Activated naive CD4-positive, alpha-beta T cell treated with anti-CD3 and anti-CD28 coated beads, Interleukin-2, amount 50 U/mL, for 72 hours (primary cell): ENCODE results near the gene RRAS2. TPM values are rescaled to one million over a fixed set of nuclear protein-coding genes. Genes with fewer than 3 reads are reported as not detected.
A peak's percentile ranks its signal among the peaks of the same experiment; 100 is the strongest.
"Not testable (repeated sequence)": the region's sequence is repeated elsewhere in the genome, so short reads cannot be mapped to it uniquely, and the experiment has no call there.

Source experiments
- ATAC-seq, 2 donors: fragments of 150-1000 bp; cut with Tn5 transposase; 2 replicates each; pipeline ENCODE4 v1.10.0; 2021; ENCODE audit warnings: mild to moderate bottlenecking in 2 of 2, moderate library complexity in 2 of 2
- DNase-seq, 2 donors: peaks; one replicate each; pipeline ENCODE4 v3.0.0; 2021 to 2022; ENCODE audit warnings: low spot score in 2 of 2
- H3K27ac Mint-ChIP-seq, 2 donors: one replicate each; pipeline ENCODE4 v1.8.0; 2022; ENCODE audit warnings: mild to moderate bottlenecking in 2 of 2, mixed read lengths in 2 of 2
- H3K36me3 Mint-ChIP-seq, 2 donors: one replicate each; pipeline ENCODE4 v1.8.0; 2022; ENCODE audit warnings: mixed read lengths in 2 of 2
- H3K9me3 Mint-ChIP-seq, 2 donors: one replicate each; pipeline ENCODE4 v1.8.0; 2022; ENCODE audit warnings: mixed read lengths in 2 of 2
- total RNA-seq, 2 donors: library from RNA; stranded (reverse); gene quantifications; one replicate each; pipeline ENCODE4 v1.2.3, GENCODE V29; 2022

RRAS2 gene
- total RNA-seq, 2 donors from 2014 or later, result 32.7 to 56.6 TPM

DNA sequence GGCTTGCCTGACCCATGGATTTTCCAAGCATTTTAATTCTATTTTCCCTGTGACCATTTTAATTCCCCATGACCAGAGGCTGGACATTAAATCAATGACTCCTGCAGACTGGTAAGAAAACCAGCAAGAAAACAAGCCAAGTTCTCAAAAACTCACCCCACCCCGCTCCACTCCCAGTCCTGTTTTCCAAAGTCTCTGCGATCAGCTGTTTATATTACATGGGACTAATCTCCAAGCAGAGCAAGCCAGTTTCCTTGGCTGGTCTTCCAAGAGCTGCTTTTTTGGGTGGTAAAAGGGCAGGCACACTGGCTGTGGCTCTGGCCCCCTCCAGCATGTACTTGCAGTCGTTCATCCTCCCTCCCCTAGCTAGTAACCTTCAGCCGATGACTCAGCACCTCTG lies 97.9 kb downstream of the RRAS2 start:
- ATAC-seq, result no peak

GRCh38 chr11:14259878-14260277 lies 99.1 kb downstream of the RRAS2 start:
- Mint-ChIP-seq H3K27ac (no peak overlapping the region), H3K36me3 (peaks cover 5 to 6% of the 10 kb centered on the region in 2 donors), H3K9me3 (peaks cover 0 to 4% of the 10 kb centered on the region in 2 donors)
- peak in 1 of 2 donors; percentile 7 for ATAC-seq
- no peak for DNase-seq

More for the DNA sequence above, 97.9 kb downstream of the RRAS2 start:
- Mint-ChIP-seq H3K36me3 (peaks cover 10 to 13% of the 10 kb centered on the region in 2 donors), H3K9me3 (peaks cover 0 to 4% of the 10 kb centered on the region in 2 donors), H3K27ac (no peak overlapping the region)
- no peak for DNase-seq

DNA sequence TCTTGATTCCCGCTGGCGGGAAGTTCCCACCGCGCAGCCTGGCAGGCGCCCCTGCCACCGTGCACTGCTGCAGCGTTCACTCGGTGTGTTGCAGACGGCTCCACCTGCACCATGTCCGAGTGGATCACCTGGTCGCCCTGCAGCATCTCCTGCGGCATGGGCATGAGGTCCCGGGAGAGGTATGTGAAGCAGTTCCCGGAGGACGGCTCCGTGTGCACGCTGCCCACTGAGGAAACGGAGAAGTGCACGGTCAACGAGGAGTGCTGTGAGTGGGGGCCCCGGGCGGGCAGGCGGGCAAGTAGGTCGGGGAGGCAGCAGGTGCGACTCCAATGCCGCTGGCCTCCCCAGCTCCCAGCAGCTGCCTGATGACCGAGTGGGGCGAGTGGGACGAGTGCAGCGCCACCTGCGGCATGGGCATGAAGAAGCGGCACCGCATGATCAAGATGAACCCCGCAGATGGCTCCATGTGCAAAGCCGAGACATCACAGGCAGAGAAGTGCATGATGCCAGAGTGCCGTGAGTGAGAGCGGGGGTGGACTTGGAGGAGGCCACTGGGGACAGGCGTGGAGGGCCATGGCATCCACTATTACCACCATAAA lies 99.7 kb downstream of the RRAS2 start:
- no peak for DNase-seq
- Mint-ChIP-seq H3K9me3 (no peaks in the 10 kb centered on the region), H3K36me3 (peaks cover 0 to 5% of the 10 kb centered on the region in 2 donors), H3K27ac (no peak overlapping the region)
- ATAC-seq, result peak in 1 of 2 donors; percentile 3

- Mint-ChIP-seq H3K27ac (no peak overlapping the region), H3K36me3 (peaks cover 0 to 5% of the 10 kb centered on the region in 2 donors), H3K9me3 (no peaks in the 10 kb centered on the region)
- DNase-seq (no peak), ATAC-seq (peak in 1 of 2 donors; percentile 26)
Measured at GRCh38 chr11:14258221-14258935, 100.6 kb downstream of the RRAS2 start.

DNA sequence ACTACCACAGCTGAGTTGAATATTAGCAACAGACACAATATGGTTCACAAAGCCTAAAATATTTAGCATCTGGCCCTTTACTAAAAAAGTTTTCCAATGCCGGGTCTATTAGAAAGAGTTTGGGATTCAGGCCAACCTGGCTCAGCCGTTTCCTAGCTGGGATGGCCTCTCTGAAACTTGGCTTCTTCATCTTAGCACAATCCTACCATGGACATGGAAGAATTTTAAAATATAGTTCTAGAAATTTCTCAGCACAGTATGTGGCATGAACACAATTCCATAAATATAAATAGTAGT lies 103.8 kb downstream of the RRAS2 start:
- Mint-ChIP-seq H3K9me3 (no peaks in the 10 kb centered on the region), H3K36me3 (no peaks in the 10 kb centered on the region), H3K27ac (no peak overlapping the region)
- ATAC-seq, result no peak
- no peak for DNase-seq

DNA sequence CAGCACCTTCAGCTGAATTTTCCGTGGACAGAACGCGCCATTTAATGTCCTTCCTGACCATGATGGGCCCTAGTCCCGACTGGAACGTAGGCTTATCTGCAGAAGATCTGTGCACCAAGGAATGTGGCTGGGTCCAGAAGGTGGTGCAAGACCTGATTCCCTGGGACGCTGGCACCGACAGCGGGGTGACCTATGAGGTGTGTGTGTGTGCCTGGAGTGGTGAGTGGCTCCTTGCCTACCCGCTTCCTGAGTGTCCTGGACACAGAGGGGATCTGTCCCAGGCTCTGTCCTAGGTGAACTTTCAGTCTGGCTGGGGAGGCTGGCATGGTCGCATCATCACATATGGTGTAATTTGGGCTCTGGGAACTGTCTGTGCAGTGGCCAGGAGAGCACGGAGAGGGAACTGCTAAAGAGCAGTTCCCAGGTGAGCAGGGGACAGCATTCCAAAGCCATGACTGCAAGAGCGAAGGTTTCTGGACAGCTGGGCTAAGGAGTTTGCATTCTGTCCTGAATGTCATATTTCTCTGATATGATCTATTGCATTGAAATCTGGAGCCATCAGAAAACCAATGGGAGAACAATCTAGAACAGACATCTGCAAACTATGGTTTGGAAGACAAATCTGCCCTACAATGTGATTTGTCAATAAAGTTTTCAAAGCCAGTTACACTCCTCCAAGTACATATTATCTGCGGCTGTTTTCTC lies 104.3 kb downstream of the RRAS2 start:
- no peak for ATAC-seq
- no peak for DNase-seq
- H3K36me3 Mint-ChIP-seq, result no peaks in the 10 kb centered on the region
- no peaks in the 10 kb centered on the region for H3K9me3 Mint-ChIP-seq
- no peak overlapping the region for H3K27ac Mint-ChIP-seq

- DNase-seq, result no peak
- Mint-ChIP-seq H3K36me3 (no peaks in the 10 kb centered on the region), H3K27ac (no peak overlapping the region), H3K9me3 (no peaks in the 10 kb centered on the region)
- ATAC-seq, result no peak
Measured at GRCh38 chr11:14253840-14254239, 105.1 kb downstream of the RRAS2 start.

DNA sequence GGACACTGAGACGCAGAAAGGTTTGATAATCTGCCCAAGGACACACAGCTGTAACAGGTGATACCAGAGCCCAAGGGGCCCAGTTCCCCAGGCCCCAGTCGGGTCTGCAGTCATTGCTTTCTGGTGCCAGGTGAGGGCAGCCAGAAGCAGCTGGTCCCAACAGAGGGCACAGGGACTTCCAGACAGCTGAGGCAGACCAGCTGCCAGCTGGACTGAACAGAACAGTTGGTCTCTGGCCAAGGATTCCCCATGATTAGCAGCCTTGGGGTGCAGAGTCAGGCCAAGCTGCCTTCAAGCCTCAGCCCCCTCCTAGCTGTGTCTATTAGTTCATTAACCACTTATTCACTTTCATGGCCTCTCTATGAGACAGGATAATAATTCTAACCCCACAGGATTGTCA lies 105.6 kb downstream of the RRAS2 start:
- ATAC-seq, result no peak
- no peaks in the 10 kb centered on the region for H3K9me3 Mint-ChIP-seq

GRCh38 chr11:14252501-14252900 lies 106.5 kb downstream of the RRAS2 start:
- not testable (repeated sequence) for DNase-seq, ATAC-seq, H3K27ac Mint-ChIP-seq, H3K9me3 Mint-ChIP-seq, H3K36me3 Mint-ChIP-seq

More for the DNA sequence above, 105.6 kb downstream of the RRAS2 start:
- no peak for DNase-seq
- Mint-ChIP-seq H3K36me3 (no peaks in the 10 kb centered on the region), H3K27ac (no peak overlapping the region)

DNA sequence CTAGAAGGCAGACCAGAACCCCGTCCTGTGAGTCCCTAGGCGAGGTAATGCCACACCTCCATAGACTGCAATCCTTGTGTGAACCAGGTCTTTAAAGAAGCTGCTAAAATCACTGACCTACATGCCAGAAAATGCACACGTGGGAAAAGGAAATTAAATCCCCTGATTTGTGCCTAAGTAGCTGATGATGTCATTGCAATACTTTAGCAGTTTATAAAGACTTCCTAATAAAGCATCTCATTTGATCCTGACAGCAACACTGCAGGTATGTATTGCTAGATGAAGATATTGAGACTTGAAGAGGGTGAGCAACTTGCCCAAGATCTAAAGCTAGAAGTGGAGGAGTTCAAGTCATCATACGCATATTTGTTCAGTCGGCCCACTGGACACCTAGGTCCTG lies 107.2 kb downstream of the RRAS2 start:
- no peaks in the 10 kb centered on the region for H3K36me3 Mint-ChIP-seq
- ATAC-seq (no peak), DNase-seq (no peak)
- H3K27ac Mint-ChIP-seq, result no peak overlapping the region
- no peaks in the 10 kb centered on the region for H3K9me3 Mint-ChIP-seq

DNA sequence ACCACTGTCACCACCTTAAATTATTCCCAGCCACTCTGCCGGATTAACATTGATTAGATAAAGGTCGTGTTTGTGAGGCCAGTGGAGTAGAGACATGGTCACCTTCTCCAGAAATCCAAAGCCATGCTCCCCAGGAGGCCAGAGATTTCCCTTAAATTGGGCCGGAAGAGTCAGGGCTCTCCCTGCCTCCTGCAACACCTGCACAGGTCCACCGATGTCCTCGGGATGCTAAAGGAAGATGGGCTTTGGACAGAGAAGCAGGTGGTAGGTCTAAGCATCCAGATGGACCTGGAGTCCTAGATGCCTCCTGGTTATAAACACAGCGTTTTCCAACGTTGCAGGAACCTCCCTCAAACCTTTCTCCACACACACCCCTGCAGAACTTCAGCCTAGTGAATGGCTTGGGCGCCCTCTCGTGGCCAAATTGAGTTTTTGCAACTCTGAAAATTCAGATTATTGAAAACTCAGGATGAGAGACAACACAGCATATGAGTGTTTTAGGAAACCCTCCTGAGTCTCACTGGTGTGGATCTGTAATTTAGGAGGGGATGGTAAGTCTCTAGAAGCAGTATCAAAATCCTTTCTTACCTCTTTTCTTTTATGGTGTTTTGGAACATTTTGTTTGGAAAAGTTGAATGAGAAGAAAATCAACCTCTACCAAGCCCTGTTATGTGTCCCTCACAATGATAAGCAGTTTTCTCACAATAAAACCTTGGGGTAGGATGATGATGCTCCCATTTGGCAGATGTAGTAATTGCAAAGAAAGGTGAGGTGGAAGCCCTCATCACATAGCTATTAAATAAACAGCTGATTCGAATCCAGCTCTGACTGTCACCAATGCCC lies 109.6 kb downstream of the RRAS2 start:
- H3K36me3 Mint-ChIP-seq, result no peaks in the 10 kb centered on the region
- ATAC-seq (peak; percentile 51 to 57), DNase-seq (peak in 1 of 2 donors; percentile 69)
- H3K9me3 Mint-ChIP-seq, result no peaks in the 10 kb centered on the region
- no peak overlapping the region for H3K27ac Mint-ChIP-seq

GRCh38 chr11:14248580-14248981 lies 110.4 kb downstream of the RRAS2 start:
- H3K9me3 Mint-ChIP-seq, result no peaks in the 10 kb centered on the region
- no peak overlapping the region for H3K27ac Mint-ChIP-seq
- H3K36me3 Mint-ChIP-seq, result no peaks in the 10 kb centered on the region
- DNase-seq (no peak), ATAC-seq (no peak)

- H3K9me3 Mint-ChIP-seq, result no peaks in the 10 kb centered on the region
Measured at GRCh38 chr11:14245444-14245843, 113.5 kb downstream of the RRAS2 start.

DNA sequence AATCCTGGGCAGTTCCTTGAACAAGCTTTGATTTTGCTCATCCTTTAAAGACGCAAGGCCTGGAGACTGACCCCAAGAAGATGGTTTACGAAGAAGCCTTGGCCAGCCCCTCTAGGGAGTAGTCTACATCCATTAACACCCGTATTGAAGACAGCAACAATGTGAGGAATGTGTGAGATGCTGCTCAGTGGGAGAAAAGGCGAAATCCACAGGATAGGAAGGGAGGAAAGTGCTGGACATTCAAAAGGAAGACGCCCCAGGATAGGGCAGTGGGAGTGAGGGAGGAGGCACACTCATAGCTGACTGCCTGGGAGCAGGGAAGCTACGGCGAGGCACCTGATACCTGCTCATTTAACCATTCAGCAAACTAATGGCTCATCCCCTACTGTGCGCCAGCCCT lies 114.1 kb downstream of the RRAS2 start:
- Mint-ChIP-seq H3K27ac (no peak overlapping the region), H3K36me3 (no peaks in the 10 kb centered on the region), H3K9me3 (no peaks in the 10 kb centered on the region)
- DNase-seq (no peak), ATAC-seq (no peak)

More at GRCh38 chr11:14245444-14245843, 113.5 kb downstream of the RRAS2 start:
- Mint-ChIP-seq H3K36me3 (no peaks in the 10 kb centered on the region), H3K27ac (no peak overlapping the region)
- DNase-seq, result no peak
- ATAC-seq, result no peak

DNA sequence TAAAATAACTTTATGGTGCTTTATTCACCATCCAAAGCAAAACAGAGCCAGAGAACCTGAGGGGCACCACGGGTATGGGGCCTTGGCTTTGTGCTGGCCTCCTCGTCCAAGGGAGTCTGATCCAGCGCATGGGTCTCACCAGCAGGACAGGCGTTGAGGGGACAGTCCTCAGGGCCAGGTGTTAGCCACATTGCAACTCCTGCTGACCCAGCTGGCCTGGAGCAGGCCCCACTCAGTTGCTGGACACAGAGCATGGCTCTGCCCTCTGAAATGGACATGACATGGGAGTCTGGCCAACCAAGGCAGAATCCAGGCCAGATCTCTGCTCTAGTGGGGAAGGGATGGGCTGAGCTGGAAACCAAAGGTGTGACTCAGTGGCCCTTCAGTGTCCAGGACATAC lies 116.2 kb downstream of the RRAS2 start:
- H3K27ac Mint-ChIP-seq, result no peak overlapping the region
- no peaks in the 10 kb centered on the region for H3K36me3 Mint-ChIP-seq
- DNase-seq (no peak), ATAC-seq (no peak)
- no peaks in the 10 kb centered on the region for H3K9me3 Mint-ChIP-seq

- H3K9me3 Mint-ChIP-seq, result no peaks in the 10 kb centered on the region
- H3K27ac Mint-ChIP-seq, result no peak overlapping the region
- ATAC-seq, result no peak
- DNase-seq, result no peak
- H3K36me3 Mint-ChIP-seq, result no peaks in the 10 kb centered on the region
Measured at GRCh38 chr11:14242187-14242586, 116.8 kb downstream of the RRAS2 start.

DNA sequence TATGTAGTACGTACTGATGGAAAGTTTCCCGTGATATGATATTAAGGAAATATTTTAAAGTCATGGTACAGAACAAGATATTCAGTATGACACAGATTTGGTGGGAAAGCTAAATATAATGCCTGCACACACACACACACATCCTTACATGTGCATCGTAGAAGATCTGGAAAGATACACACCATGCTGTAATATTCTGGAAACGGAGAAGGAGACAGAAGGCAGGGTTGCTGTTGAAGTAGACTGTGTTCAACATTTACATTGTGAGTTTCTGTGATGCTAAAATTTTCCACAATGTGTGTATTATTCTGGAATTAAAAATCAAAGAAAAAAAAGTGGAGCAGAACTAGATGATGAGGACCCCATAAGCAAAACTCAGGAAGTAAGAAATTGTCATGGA lies 118.0 kb downstream of the RRAS2 start:
- Mint-ChIP-seq H3K9me3 (no peaks in the 10 kb centered on the region), H3K36me3 (no peaks in the 10 kb centered on the region), H3K27ac (no peak overlapping the region)
- ATAC-seq (no peak), DNase-seq (no peak)
